Measurements from ENCODE around the gene GGT7. TPM values are rescaled to one million over a fixed set of nuclear protein-coding genes. Genes with fewer than 3 reads are reported as not detected.

Gene GGT7
- total and polyA plus RNA-seq, 9 of the 15 experiments (the other 6 are each of a cell fraction or from before 2014, with no cell fraction given) = 0.04 to 18.3 (median 5.9) TPM

GRCh38 chr20:34888468-34888867 is 15.8 kb upstream of the GGT7 start (continued):
- TF ChIP-seq STAT5A (IDR thresholded peaks at IDR 0.05; ENCODE audit: borderline replicate concordance, low read length) (0 out of 2 replicates have a peak, but pooled peaks have one; percentile 30), NONO (IDR thresholded peaks at IDR 0.05; ENCODE audit: low read depth in 2 of 2, low read length in 1 of 2) (no peak), MBD1 (CRISPR knock-in tag; IDR thresholded peaks at IDR 0.05) (no peak), NR3C1 (CRISPR knock-in tag; IDR thresholded peaks at IDR 0.05) (no peak), CTCFL (IDR thresholded peaks at IDR 0.05; ENCODE audit: borderline replicate concordance, insufficient read depth, low read depth, low read length, poor library complexity, severe bottlenecking) (no peak), FOXJ2 (tag; IDR thresholded peaks at IDR 0.05) (no peak), BRCA1 (IDR thresholded peaks at IDR 0.05) (no peak), BRCA1 (CRISPR knock-in tag; IDR thresholded peaks at IDR 0.05) (no peak), HIVEP1 (CRISPR knock-in tag; IDR thresholded peaks at IDR 0.05) (no peak), ID3 (CRISPR knock-in tag; IDR thresholded peaks at IDR 0.05) (no peak), ID3 (tag; IDR thresholded peaks at IDR 0.05) (0 out of 2 replicates have a peak, but pooled peaks have one; percentile 42), MGA (IDR thresholded peaks at IDR 0.05) (no peak), MTF1 (CRISPR knock-in tag; IDR thresholded peaks at IDR 0.05; ENCODE audit: borderline replicate concordance) (no peak)
